ENCODE data around the gene KCNJ5.
"Not testable (repeated sequence)": the region's sequence is repeated elsewhere in the genome, so short reads cannot be mapped to it uniquely, and the experiment has no call there.

The KCNJ5 gene

GRCh38 chr11:128919216-128919615, 28.1 kb downstream of the KCNJ5 start:
- Histone ChIP-seq H3K4me3 (ENCODE audit: low read depth, low read length) (no peak overlapping the region), H3K27me3 (ENCODE audit: control insufficient read depth, insufficient read depth, low read length) (peaks cover 10% of the 10 kb centered on the region), H3K4me1 (ENCODE audit: control insufficient read depth, insufficient read depth, low read length) (no peaks in the 10 kb centered on the region), H3K36me3 (ENCODE audit: control insufficient read depth, insufficient read depth, low read length) (no peaks in the 10 kb centered on the region), H3K9ac (ENCODE audit: low read depth, low read length) (no peak overlapping the region), H3K9me3 (ENCODE audit: control insufficient read depth, insufficient read depth, low read length) (no peaks in the 10 kb centered on the region)

GRCh38 chr11:128919635-128920034, 28.5 kb downstream of the KCNJ5 start:
- not testable (repeated sequence) for H3K27me3 ChIP-seq (ENCODE audit: control insufficient read depth, insufficient read depth, low read length); H3K9me3 ChIP-seq (ENCODE audit: control insufficient read depth, insufficient read depth, low read length); H3K9ac ChIP-seq (ENCODE audit: low read depth, low read length); H3K4me3 ChIP-seq (ENCODE audit: low read depth, low read length); H3K4me1 ChIP-seq (ENCODE audit: control insufficient read depth, insufficient read depth, low read length); H3K36me3 ChIP-seq (ENCODE audit: control insufficient read depth, insufficient read depth, low read length)

- Histone ChIP-seq H3K9me3 (ENCODE audit: control insufficient read depth, insufficient read depth, low read length) (no peaks in the 10 kb centered on the region), H3K4me1 (ENCODE audit: control insufficient read depth, insufficient read depth, low read length) (peaks cover 2% of the 10 kb centered on the region), H3K36me3 (ENCODE audit: control insufficient read depth, insufficient read depth, low read length) (no peaks in the 10 kb centered on the region), H3K27me3 (ENCODE audit: control insufficient read depth, insufficient read depth, low read length) (peaks cover 13% of the 10 kb centered on the region), H3K9ac (ENCODE audit: low read depth, low read length) (no peak overlapping the region), H3K4me3 (ENCODE audit: low read depth, low read length) (no peak overlapping the region)
Measured at GRCh38 chr11:128920666-128921065, 29.5 kb downstream of the KCNJ5 start.

- Histone ChIP-seq H3K4me3 (ENCODE audit: low read depth, low read length) (no peak overlapping the region), H3K9me3 (ENCODE audit: control insufficient read depth, insufficient read depth, low read length) (no peaks in the 10 kb centered on the region), H3K36me3 (ENCODE audit: control insufficient read depth, insufficient read depth, low read length) (no peaks in the 10 kb centered on the region), H3K27me3 (ENCODE audit: control insufficient read depth, insufficient read depth, low read length) (peaks cover 20% of the 10 kb centered on the region), H3K9ac (ENCODE audit: low read depth, low read length) (no peak overlapping the region), H3K4me1 (ENCODE audit: control insufficient read depth, insufficient read depth, low read length) (peaks cover 2% of the 10 kb centered on the region)
Measured at GRCh38 chr11:128921793-128922192, 30.6 kb downstream of the KCNJ5 start.

- H3K9ac ChIP-seq (ENCODE audit: low read depth, low read length), result no peak overlapping the region
- H3K36me3 ChIP-seq (ENCODE audit: control insufficient read depth, insufficient read depth, low read length), result no peaks in the 10 kb centered on the region
- peaks cover 40% of the 10 kb centered on the region for H3K27me3 ChIP-seq (ENCODE audit: control insufficient read depth, insufficient read depth, low read length)
- no peak overlapping the region for H3K4me3 ChIP-seq (ENCODE audit: low read depth, low read length)
- H3K9me3 ChIP-seq (ENCODE audit: control insufficient read depth, insufficient read depth, low read length), result no peaks in the 10 kb centered on the region
- peaks cover 9% of the 10 kb centered on the region for H3K4me1 ChIP-seq (ENCODE audit: control insufficient read depth, insufficient read depth, low read length)
Measured at GRCh38 chr11:128924104-128924503, 32.9 kb downstream of the KCNJ5 start.

- H3K4me3 ChIP-seq (ENCODE audit: low read depth, low read length), result no peak overlapping the region
- peaks cover 42% of the 10 kb centered on the region for H3K27me3 ChIP-seq (ENCODE audit: control insufficient read depth, insufficient read depth, low read length)
- no peaks in the 10 kb centered on the region for H3K36me3 ChIP-seq (ENCODE audit: control insufficient read depth, insufficient read depth, low read length)
- H3K9ac ChIP-seq (ENCODE audit: low read depth, low read length), result no peak overlapping the region
- H3K9me3 ChIP-seq (ENCODE audit: control insufficient read depth, insufficient read depth, low read length), result no peaks in the 10 kb centered on the region
- peaks cover 12% of the 10 kb centered on the region for H3K4me1 ChIP-seq (ENCODE audit: control insufficient read depth, insufficient read depth, low read length)
Measured at GRCh38 chr11:128924510-128925249, 33.5 kb downstream of the KCNJ5 start.

GRCh38 chr11:128925250-128925600, 34.1 kb downstream of the KCNJ5 start:
- Histone ChIP-seq H3K36me3 (ENCODE audit: control insufficient read depth, insufficient read depth, low read length) (no peaks in the 10 kb centered on the region), H3K4me1 (ENCODE audit: control insufficient read depth, insufficient read depth, low read length) (peaks cover 16% of the 10 kb centered on the region), H3K4me3 (ENCODE audit: low read depth, low read length) (no peak overlapping the region), H3K27me3 (ENCODE audit: control insufficient read depth, insufficient read depth, low read length) (peaks cover 42% of the 10 kb centered on the region), H3K9ac (ENCODE audit: low read depth, low read length) (no peak overlapping the region), H3K9me3 (ENCODE audit: control insufficient read depth, insufficient read depth, low read length) (no peaks in the 10 kb centered on the region)

- Histone ChIP-seq H3K9ac (ENCODE audit: low read depth, low read length) (no peak overlapping the region), H3K4me3 (ENCODE audit: low read depth, low read length) (no peak overlapping the region), H3K4me1 (ENCODE audit: control insufficient read depth, insufficient read depth, low read length) (peaks cover 16% of the 10 kb centered on the region), H3K27me3 (ENCODE audit: control insufficient read depth, insufficient read depth, low read length) (peaks cover 42% of the 10 kb centered on the region), H3K36me3 (ENCODE audit: control insufficient read depth, insufficient read depth, low read length) (no peaks in the 10 kb centered on the region), H3K9me3 (ENCODE audit: control insufficient read depth, insufficient read depth, low read length) (no peaks in the 10 kb centered on the region)
Measured at GRCh38 chr11:128926000-128926399, 34.8 kb downstream of the KCNJ5 start.

- Histone ChIP-seq H3K4me1 (ENCODE audit: control insufficient read depth, insufficient read depth, low read length) (peaks cover 16% of the 10 kb centered on the region), H3K9me3 (ENCODE audit: control insufficient read depth, insufficient read depth, low read length) (no peaks in the 10 kb centered on the region), H3K36me3 (ENCODE audit: control insufficient read depth, insufficient read depth, low read length) (no peaks in the 10 kb centered on the region), H3K4me3 (ENCODE audit: low read depth, low read length) (no peak overlapping the region), H3K9ac (ENCODE audit: low read depth, low read length) (no peak overlapping the region), H3K27me3 (ENCODE audit: control insufficient read depth, insufficient read depth, low read length) (peaks cover 44% of the 10 kb centered on the region)
Measured at GRCh38 chr11:128926437-128927107, 35.4 kb downstream of the KCNJ5 start.

- H3K4me3 ChIP-seq (ENCODE audit: low read depth, low read length), result no peak overlapping the region
- no peak overlapping the region for H3K9ac ChIP-seq (ENCODE audit: low read depth, low read length)
- H3K36me3 ChIP-seq (ENCODE audit: control insufficient read depth, insufficient read depth, low read length), result no peaks in the 10 kb centered on the region
- H3K4me1 ChIP-seq (ENCODE audit: control insufficient read depth, insufficient read depth, low read length), result peaks cover 16% of the 10 kb centered on the region
- peaks cover 50% of the 10 kb centered on the region for H3K27me3 ChIP-seq (ENCODE audit: control insufficient read depth, insufficient read depth, low read length)
- no peaks in the 10 kb centered on the region for H3K9me3 ChIP-seq (ENCODE audit: control insufficient read depth, insufficient read depth, low read length)
Measured at GRCh38 chr11:128927108-128927461, 35.9 kb downstream of the KCNJ5 start.

GRCh38 chr11:128927683-128928336, 36.7 kb downstream of the KCNJ5 start:
- H3K27me3 ChIP-seq (ENCODE audit: control insufficient read depth, insufficient read depth, low read length), result peaks cover 53% of the 10 kb centered on the region

GRCh38 chr11:128928400-128928799, 37.2 kb downstream of the KCNJ5 start:
- Histone ChIP-seq H3K9ac (ENCODE audit: low read depth, low read length) (no peak overlapping the region), H3K36me3 (ENCODE audit: control insufficient read depth, insufficient read depth, low read length) (no peaks in the 10 kb centered on the region), H3K4me3 (ENCODE audit: low read depth, low read length) (no peak overlapping the region), H3K4me1 (ENCODE audit: control insufficient read depth, insufficient read depth, low read length) (peaks cover 16% of the 10 kb centered on the region), H3K27me3 (ENCODE audit: control insufficient read depth, insufficient read depth, low read length) (peaks cover 57% of the 10 kb centered on the region), H3K9me3 (ENCODE audit: control insufficient read depth, insufficient read depth, low read length) (no peaks in the 10 kb centered on the region)

More at GRCh38 chr11:128927683-128928336, 36.7 kb downstream of the KCNJ5 start:
- no peak overlapping the region for H3K9ac ChIP-seq (ENCODE audit: low read depth, low read length)
- no peaks in the 10 kb centered on the region for H3K9me3 ChIP-seq (ENCODE audit: control insufficient read depth, insufficient read depth, low read length)
- peaks cover 16% of the 10 kb centered on the region for H3K4me1 ChIP-seq (ENCODE audit: control insufficient read depth, insufficient read depth, low read length)
- H3K4me3 ChIP-seq (ENCODE audit: low read depth, low read length), result no peak overlapping the region
- no peaks in the 10 kb centered on the region for H3K36me3 ChIP-seq (ENCODE audit: control insufficient read depth, insufficient read depth, low read length)

All from iPS-15b (cell line).